IMR-90 (cell line): ENCODE data around the gene PEX7. TPM values are rescaled to one million over a fixed set of nuclear protein-coding genes. Genes with fewer than 3 reads are reported as not detected.

Experiments used
- ATAC-seq: fragments of 200-7000 bp; cut with Tn5 transposase; 2 replicates; pipeline ENCODE4 v1.9.1; 2020; ENCODE audit warnings: low read depth, mild to moderate bottlenecking, moderate library complexity
- BruUV-seq: library from RNA; stranded (reverse); fragments of 400-500 nt; replicated peaks from 2 replicates; lab custom pipeline; 2021; lab: Mats Ljungman, UMichigan
- CTCF ChIA-PET: fragments of 300-600 bp; formaldehyde crosslinking; extraction: SDS; loops from one replicate; lab custom pipeline; 2021; ENCODE audit warnings: antibody characterized with exemption; lab: Yijun Ruan, JAX
- POLR2A ChIA-PET: fragments of 300-600 bp; sonication (Branson Sonifier 250); formaldehyde crosslinking; loops from one replicate; lab custom pipeline; 2022; ENCODE audit warnings: antibody characterized with exemption; ENCODE audit not compliant: unreplicated experiment; lab: Charles Lee
- DNase-seq: peaks from one replicate; pipeline ENCODE4 v3.0.0; 2013
- H2AFZ ChIP-seq: replicated peaks from 2 replicates; pipeline ENCODE3; 2013; ENCODE audit warnings: low read length, mild to moderate bottlenecking; ENCODE audit not compliant: poor library complexity
- H2AK5ac ChIP-seq: 2 replicates; pipeline ENCODE4 v1.6.1; 2013; ENCODE audit warnings: low read depth, low read length, inconsistent platforms
- H2AK9ac ChIP-seq: replicated peaks from 2 replicates; pipeline ENCODE3; 2013; ENCODE audit warnings: mild to moderate bottlenecking, low read depth, low read length, moderate library complexity; ENCODE audit not compliant: poor library complexity
- H2BK120ac ChIP-seq: 2 replicates; pipeline ENCODE4 v1.6.1; 2013; ENCODE audit warnings: low read depth, low read length, inconsistent platforms
- H2BK15ac ChIP-seq: 3 replicates; pipeline ENCODE4 v1.6.1; 2013; ENCODE audit warnings: low read depth, low read length, inconsistent platforms
- H2BK20ac ChIP-seq: 2 replicates; pipeline ENCODE4 v1.6.1; 2013; ENCODE audit warnings: low read depth, mild to moderate bottlenecking, inconsistent platforms, low read length, moderate library complexity
- H2BK5ac ChIP-seq: 2 replicates; pipeline ENCODE4 v1.6.1; 2013; ENCODE audit warnings: mild to moderate bottlenecking, low read depth, low read length, inconsistent platforms; ENCODE audit not compliant: poor library complexity, severe bottlenecking
- H3K14ac ChIP-seq: replicated peaks from 2 replicates; pipeline ENCODE4 v1.6.1; 2013; ENCODE audit warnings: low read depth, low read length, inconsistent platforms
- H3K18ac ChIP-seq: 2 replicates; pipeline ENCODE4 v1.6.1; 2013; ENCODE audit warnings: low read depth, low read length, control low read depth
- H3K23ac ChIP-seq: 2 replicates; pipeline ENCODE4 v1.6.1; 2013; ENCODE audit warnings: low read depth, low read length, inconsistent platforms
- H3K27ac ChIP-seq: 2 replicates; pipeline ENCODE4 v1.5.1; 2013; ENCODE audit warnings: mild to moderate bottlenecking, control low read depth, low read length; ENCODE audit not compliant: insufficient read depth
- H3K27me3 ChIP-seq: 2 replicates; pipeline ENCODE4 v1.6.1; 2013; ENCODE audit warnings: low read length; ENCODE audit not compliant: control insufficient read depth, insufficient read depth
- H3K36me3 ChIP-seq: 2 replicates; pipeline ENCODE4 v1.6.1; 2013; ENCODE audit warnings: low read length, mixed read lengths; ENCODE audit not compliant: control insufficient read depth, insufficient read depth
- H3K4ac ChIP-seq: 2 replicates; pipeline ENCODE4 v1.6.1; 2013; ENCODE audit warnings: low read depth, low read length, inconsistent platforms
- H3K4me1 ChIP-seq: 2 replicates; pipeline ENCODE4 v1.6.1; 2013; ENCODE audit warnings: low read length, mixed read lengths; ENCODE audit not compliant: control insufficient read depth, insufficient read depth
- H3K4me2 ChIP-seq: 2 replicates; pipeline ENCODE4 v1.6.1; 2013; ENCODE audit warnings: low read depth, mild to moderate bottlenecking, control low read depth, low read length, moderate library complexity
- H3K4me3 ChIP-seq: 2 replicates; pipeline ENCODE4 v1.5.1; 2013; ENCODE audit warnings: low read depth, mild to moderate bottlenecking, control low read depth, low read length, moderate library complexity; ENCODE audit not compliant: insufficient read depth
- H3K56ac ChIP-seq: 2 replicates; pipeline ENCODE4 v1.6.1; 2013; ENCODE audit warnings: low read length, inconsistent platforms; ENCODE audit not compliant: insufficient read depth; ENCODE audit errors: extremely low read depth
- H3K79me1 ChIP-seq, 2 experiments: 2 replicates each; pipeline ENCODE4 v1.6.1; 2013; ENCODE audit warnings: low read length in 2 of 2, inconsistent platforms in 1 of 2, low read depth in 1 of 2
- H3K9ac ChIP-seq: 2 replicates; pipeline ENCODE4 v1.6.1; 2013; ENCODE audit warnings: low read depth, low read length, control low read depth
- H3K9me1 ChIP-seq: 2 replicates; pipeline ENCODE4 v1.6.1; 2013; ENCODE audit warnings: low read length, inconsistent platforms; ENCODE audit not compliant: insufficient read depth
- H3K9me3 ChIP-seq: 2 replicates; pipeline ENCODE4 v1.6.1; 2013; ENCODE audit warnings: low read length; ENCODE audit not compliant: control insufficient read depth, insufficient read depth
- H4K20me1 ChIP-seq: 2 replicates; pipeline ENCODE4 v1.6.1; 2013; ENCODE audit warnings: low read length, inconsistent platforms; ENCODE audit not compliant: insufficient read depth
- H4K5ac ChIP-seq: 2 replicates; pipeline ENCODE4 v1.6.1; 2013; ENCODE audit warnings: mild to moderate bottlenecking, low read depth, low read length, control low read depth
- H4K8ac ChIP-seq, 2 experiments: 2 replicates each; pipeline ENCODE4 v1.6.1; 2013; ENCODE audit warnings: low read depth in 2 of 2, low read length in 2 of 2, control low read depth in 1 of 2, inconsistent platforms in 1 of 2
- H4K91ac ChIP-seq: 2 replicates; pipeline ENCODE4 v1.6.1; 2013; ENCODE audit warnings: low read depth, low read length, inconsistent platforms; ENCODE audit not compliant: insufficient read depth
- BHLHE40 ChIP-seq: fragments of 150-350 bp; IDR thresholded peaks from 2 replicates; pipeline ENCODE4 v1.6.1; 2016; ENCODE audit warnings: mild to moderate bottlenecking, low read depth, low read length
- CEBPB ChIP-seq: IDR thresholded peaks from 2 replicates; pipeline ENCODE4 v1.6.1; 2012; ENCODE audit warnings: low read depth, low read length, improper control_type of control experiment
- CHD1 ChIP-seq: IDR thresholded peaks from 2 replicates; pipeline ENCODE4 v1.6.1; 2012; ENCODE audit warnings: low read depth, low read length, improper control_type of control experiment
- CTCF ChIP-seq: conservative IDR thresholded peaks from 2 replicates; pipeline ENCODE4 v1.5.1; 2012; ENCODE audit warnings: mild to moderate bottlenecking, low read depth, low read length, improper control_type of control experiment
- FOS ChIP-seq: fragments of 150-350 bp; IDR thresholded peaks from 2 replicates; pipeline ENCODE4 v1.6.1; 2016; ENCODE audit warnings: low read depth, low read length
- MAFK ChIP-seq: IDR thresholded peaks from 2 replicates; pipeline ENCODE4 v1.6.1; 2012; ENCODE audit warnings: low read depth, low read length, improper control_type of control experiment
- MAZ ChIP-seq: IDR thresholded peaks from 2 replicates; pipeline ENCODE4 v1.6.1; 2012; ENCODE audit warnings: low read depth, mild to moderate bottlenecking, low read length, improper control_type of control experiment, moderate library complexity, borderline replicate concordance
- MXI1 ChIP-seq: IDR thresholded peaks from 2 replicates; pipeline ENCODE4 v1.6.1; 2012; ENCODE audit warnings: low read depth, mild to moderate bottlenecking, low read length, moderate library complexity, borderline replicate concordance
- NFE2L2 ChIP-seq: fragments of 150-350 bp; IDR thresholded peaks from 2 replicates; pipeline ENCODE4 v1.6.1; 2016; ENCODE audit warnings: low read depth, mild to moderate bottlenecking, low read length
- RAD21 ChIP-seq: IDR thresholded peaks from 2 replicates; pipeline ENCODE4 v1.6.1; 2012; ENCODE audit warnings: low read length, improper control_type of control experiment
- RCOR1 ChIP-seq: IDR thresholded peaks from 2 replicates; pipeline ENCODE4 v1.6.1; 2012; ENCODE audit warnings: mild to moderate bottlenecking, low read length, improper control_type of control experiment; ENCODE audit not compliant: insufficient replicate concordance
- RFX5 ChIP-seq: IDR thresholded peaks from 2 replicates; pipeline ENCODE4 v1.8.0; 2012; ENCODE audit warnings: low read depth, mild to moderate bottlenecking, low read length, moderate library complexity
- SMC3 ChIP-seq: fragments of 150-350 bp; IDR thresholded peaks from 2 replicates; pipeline ENCODE4 v1.6.1; 2016; ENCODE audit warnings: low read depth, mild to moderate bottlenecking, antibody characterized with exemption, low read length, moderate library complexity
- WGBS, 2 experiments: methylation state at CpG; one replicate each; pipeline versions ENCODE4 v1.1.5 to v1.1.7; 2013; ENCODE audit warnings: missing lambda C conversion rate in 2 of 2; ENCODE audit not compliant: insufficient read length in 1 of 2; ENCODE audit errors: extremely low coverage in 2 of 2; 5-methylcytosine and 5-hydroxymethylcytosine counted together
- dilution Hi-C: fragments of 300-500 bp; cut with HindIII; formaldehyde crosslinking; loops from one replicate; pipeline ENCODE4 v1.14.3; 2018; ENCODE audit warnings: low sequenced_read_pairs; ENCODE audit not compliant: unreplicated experiment
- in situ Hi-C: fragments of 300-500 bp; cut with MboI; formaldehyde crosslinking; loops from 3 replicates; pipeline ENCODE4 v1.14.3; 2019; ENCODE audit warnings: low sequenced_read_pairs, inconsistent platforms, mixed read lengths
- intact Hi-C: fragments of 100-400 bp; cut with micrococcal nuclease; formaldehyde crosslinking; loops from 2 replicates; pipeline ENCODE4 v1.10.0; 2022
- polyA plus RNA-seq, 3 experiments: library from polyadenylated mRNA; depleted of rRNA; stranded (reverse); fragments of >200 nt; gene quantifications; 2 replicates each; pipeline ENCODE4 v1.2.3, GENCODE V29; 2012; ENCODE audit warnings: low replicate concordance in 1 of 3
- total RNA-seq: library from RNA; depleted of rRNA; stranded (reverse); fragments of >200 nt; gene quantifications from 2 replicates; pipeline ENCODE4 v1.2.3, GENCODE V29; 2012

PEX7 gene
- total and polyA plus RNA-seq, 2 of the 4 experiments (the other 2 are of a cell fraction) = 5.4 to 7.0 TPM

- no peak overlapping the region; the same call in 1 of the 2 replicates for H4K91ac ChIP-seq
- H4K20me1 ChIP-seq = no peaks in the 10 kb centered on the region
- no peak overlapping the region for H3K56ac ChIP-seq
- dilution Hi-C loops = no loop called here
- peak overlapping the region; percentile 46; the same call in 1 of the 2 replicates for H3K4me2 ChIP-seq
- TF ChIP-seq MAZ = no peak
- no peak for TF ChIP-seq BHLHE40
- no peak for TF ChIP-seq CEBPB
- TF ChIP-seq RAD21 = no peak
- TF ChIP-seq CHD1 = no peak
- TF ChIP-seq RFX5 = no peak
- TF ChIP-seq MAFK = no peak
- TF ChIP-seq SMC3 = no peak
- TF ChIP-seq CTCF = no peak
- no peak for TF ChIP-seq MXI1
- no peak for TF ChIP-seq RCOR1
- TF ChIP-seq NFE2L2 = no peak
- TF ChIP-seq FOS = no peak
- BruUV-seq = no TSS peak
- WGBS, 2 experiments = no CpG with 5 or more reads among the region's 2 CpGs
- no peak overlapping the region for H2BK15ac ChIP-seq
- H2AFZ ChIP-seq = no peak overlapping the region
- H3K27me3 ChIP-seq = peaks cover 3% of the 10 kb centered on the region; the same call in 1 of the 2 replicates
- peak overlapping the region; percentile 3 for H2AK9ac ChIP-seq
- H2BK5ac ChIP-seq = peak overlapping the region; percentile 26
- H3K18ac ChIP-seq = peak overlapping the region; percentile 17; the same call in 1 of the 2 replicates
- ChIA-PET POLR2A (no interaction called here), CTCF (interaction anchor here (0.7 kb wide), 2 partner anchors 155 to 474 kb away, joined by 3 to 4 read pairs; no protein-coding TSS in a partner anchor)
- H3K4me3 ChIP-seq = no peak overlapping the region
- no peak overlapping the region for H3K14ac ChIP-seq
- peaks cover 5% of the 10 kb centered on the region for H3K4me1 ChIP-seq
- no peak overlapping the region for H3K23ac ChIP-seq
- no peaks in the 10 kb centered on the region for H3K9me1 ChIP-seq
- peak overlapping the region; percentile 15; the same call in 1 of the 2 replicates for H4K5ac ChIP-seq
- H4K8ac ChIP-seq = peak overlapping the region in 1 of 2 experiments; percentile 14; a peak in 1 of 4 replicates
- H3K27ac ChIP-seq = no peak overlapping the region
- no peak overlapping the region; the same call in 1 of the 2 replicates for H2BK120ac ChIP-seq
- in situ Hi-C loops = no loop called here
- ATAC-seq (peak; percentile 82), DNase-seq (peak; percentile 54)
- H3K9me3 ChIP-seq = no peaks in the 10 kb centered on the region
- no peaks in the 10 kb centered on the region for H3K36me3 ChIP-seq
- H3K9ac ChIP-seq = no peak overlapping the region
- H2AK5ac ChIP-seq = no peak overlapping the region
- intact Hi-C loops = no loop called here
- H2BK20ac ChIP-seq = peak overlapping the region; percentile 58; the same call in 1 of the 2 replicates
- H3K4ac ChIP-seq = peak overlapping the region; percentile 15; the same call in 1 of the 2 replicates
- no peaks in the 10 kb centered on the region for H3K79me1 ChIP-seq
These were observed 10.2 kb upstream of the PEX7 start for GRCh38 chr6:136812174-136812573.
